Mesodermal cell (in vitro differentiated cells): ENCODE results near the gene HOXC9.

Source experiments
- H3K27ac ChIP-seq: 2 replicates; pipeline ENCODE4 v1.7.0; 2013; ENCODE audit warnings: mild to moderate bottlenecking, low read depth, low read length, moderate library complexity; ENCODE audit not compliant: severe bottlenecking
- H3K36me3 ChIP-seq: 2 replicates; pipeline ENCODE4 v1.7.1; 2013; ENCODE audit warnings: mild to moderate bottlenecking, low read length, moderate library complexity; ENCODE audit not compliant: control insufficient read depth, insufficient read depth
- H3K4me1 ChIP-seq: one replicate; pipeline ENCODE4 v1.7.1; 2013; ENCODE audit warnings: mild to moderate bottlenecking, low read length; ENCODE audit not compliant: insufficient read depth, control insufficient read depth, poor library complexity, severe bottlenecking
- H3K4me3 ChIP-seq: 2 replicates; pipeline ENCODE4 v1.7.0; 2013; ENCODE audit warnings: low read length, control low read depth, mild to moderate bottlenecking; ENCODE audit not compliant: insufficient read depth, poor library complexity, severe bottlenecking; ENCODE audit errors: extremely low read depth
- H3K9me3 ChIP-seq: 2 replicates; pipeline ENCODE4 v1.7.1; 2013; ENCODE audit warnings: mild to moderate bottlenecking, low read length, moderate library complexity; ENCODE audit not compliant: control insufficient read depth
- WGBS, 2 experiments: methylation state at CpG; one replicate each; pipeline ENCODE4 v1.1.5; 2013; ENCODE audit warnings: missing lambda C conversion rate in 2 of 2; ENCODE audit not compliant: insufficient coverage in 2 of 2; 5-methylcytosine and 5-hydroxymethylcytosine counted together

Gene HOXC9

DNA sequence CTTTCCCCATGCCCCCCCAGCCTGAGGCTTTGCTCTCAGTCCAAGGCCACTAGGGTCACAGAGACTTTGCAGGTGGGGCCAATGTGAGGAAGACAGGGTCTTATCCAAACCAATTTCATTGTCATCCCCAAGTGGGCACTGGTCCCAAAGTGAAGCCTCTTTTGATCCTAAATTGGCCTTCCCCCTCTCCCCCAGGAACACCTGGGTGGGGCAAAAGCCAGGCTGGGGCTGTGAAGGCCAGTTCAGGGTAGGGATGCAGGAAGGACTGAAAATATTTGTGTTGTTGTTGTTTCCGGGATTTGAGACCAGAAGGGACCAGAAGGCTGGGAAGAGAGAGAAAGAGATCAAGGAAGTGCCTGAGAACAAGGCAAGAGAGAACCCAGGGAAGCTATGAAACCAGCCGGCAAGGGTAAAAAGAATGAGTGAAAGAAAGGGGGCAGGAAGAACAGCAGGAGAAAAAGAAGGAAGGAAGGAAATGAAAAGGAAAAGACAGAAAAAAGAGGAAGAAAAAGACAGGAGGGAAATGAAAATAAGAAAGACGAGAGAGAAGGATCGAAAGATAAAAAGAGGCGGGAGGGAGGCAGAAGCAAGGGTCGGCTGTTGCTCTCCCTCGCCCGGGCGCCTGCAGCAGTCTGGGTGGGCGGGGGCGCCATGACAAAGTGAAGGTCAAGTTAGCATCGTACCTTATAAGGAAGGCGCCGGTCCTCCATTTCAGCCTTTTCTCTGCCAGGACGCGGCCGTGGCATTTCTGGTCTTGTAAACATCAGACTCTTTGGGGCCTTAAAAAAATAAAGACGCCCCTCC, 34.5 kb upstream of the HOXC9 start:
- Histone ChIP-seq H3K4me1 (no peaks in the 10 kb centered on the region), H3K36me3 (no peaks in the 10 kb centered on the region), H3K27ac (no peak overlapping the region), H3K4me3 (no peak overlapping the region), H3K9me3 (no peaks in the 10 kb centered on the region)
- WGBS, 2 experiments, result 3 to 4% methylated on average over 12 to 17 of the region's 18 CpGs

DNA sequence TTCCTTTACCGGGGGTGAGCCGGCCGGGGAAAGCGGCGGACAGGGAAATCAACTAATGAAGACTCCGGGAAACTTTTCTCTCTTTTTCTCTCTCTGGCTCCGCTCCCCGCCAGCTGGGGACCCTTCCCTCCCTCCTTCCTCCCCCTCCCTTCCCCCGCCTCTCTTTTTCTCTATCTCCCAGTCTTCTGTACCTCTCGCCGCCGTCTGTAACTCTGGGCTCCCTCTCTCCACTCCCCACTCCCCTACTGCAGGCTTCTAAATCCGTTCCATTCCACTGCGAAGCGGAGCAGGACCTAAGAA, 33.9 kb upstream of the HOXC9 start:
- Histone ChIP-seq H3K27ac (no peak overlapping the region), H3K4me1 (no peaks in the 10 kb centered on the region), H3K9me3 (no peaks in the 10 kb centered on the region), H3K4me3 (no peak overlapping the region), H3K36me3 (no peaks in the 10 kb centered on the region)
- WGBS, 2 experiments, result 0% methylated on average over 3 to 10 of the region's 15 CpGs

GRCh38 chr12:53966385-53967133, 33.4 kb upstream of the HOXC9 start:
- 3 to 4% methylated on average over 30 to 31 of the region's 36 CpGs for WGBS, 2 experiments
- no peak overlapping the region for H3K27ac ChIP-seq
- no peaks in the 10 kb centered on the region for H3K9me3 ChIP-seq
- no peaks in the 10 kb centered on the region for H3K4me1 ChIP-seq
- H3K36me3 ChIP-seq, result no peaks in the 10 kb centered on the region
- no peak overlapping the region for H3K4me3 ChIP-seq

- no peak overlapping the region for H3K4me3 ChIP-seq
- H3K9me3 ChIP-seq, result no peaks in the 10 kb centered on the region
- H3K4me1 ChIP-seq, result no peaks in the 10 kb centered on the region
- H3K36me3 ChIP-seq, result no peaks in the 10 kb centered on the region
- WGBS, 2 experiments, result 9 to 19% methylated on average over 4 of the region's 5 CpGs
- no peak overlapping the region for H3K27ac ChIP-seq
These were observed 32.5 kb upstream of the HOXC9 start for GRCh38 chr12:53967421-53967925.

DNA sequence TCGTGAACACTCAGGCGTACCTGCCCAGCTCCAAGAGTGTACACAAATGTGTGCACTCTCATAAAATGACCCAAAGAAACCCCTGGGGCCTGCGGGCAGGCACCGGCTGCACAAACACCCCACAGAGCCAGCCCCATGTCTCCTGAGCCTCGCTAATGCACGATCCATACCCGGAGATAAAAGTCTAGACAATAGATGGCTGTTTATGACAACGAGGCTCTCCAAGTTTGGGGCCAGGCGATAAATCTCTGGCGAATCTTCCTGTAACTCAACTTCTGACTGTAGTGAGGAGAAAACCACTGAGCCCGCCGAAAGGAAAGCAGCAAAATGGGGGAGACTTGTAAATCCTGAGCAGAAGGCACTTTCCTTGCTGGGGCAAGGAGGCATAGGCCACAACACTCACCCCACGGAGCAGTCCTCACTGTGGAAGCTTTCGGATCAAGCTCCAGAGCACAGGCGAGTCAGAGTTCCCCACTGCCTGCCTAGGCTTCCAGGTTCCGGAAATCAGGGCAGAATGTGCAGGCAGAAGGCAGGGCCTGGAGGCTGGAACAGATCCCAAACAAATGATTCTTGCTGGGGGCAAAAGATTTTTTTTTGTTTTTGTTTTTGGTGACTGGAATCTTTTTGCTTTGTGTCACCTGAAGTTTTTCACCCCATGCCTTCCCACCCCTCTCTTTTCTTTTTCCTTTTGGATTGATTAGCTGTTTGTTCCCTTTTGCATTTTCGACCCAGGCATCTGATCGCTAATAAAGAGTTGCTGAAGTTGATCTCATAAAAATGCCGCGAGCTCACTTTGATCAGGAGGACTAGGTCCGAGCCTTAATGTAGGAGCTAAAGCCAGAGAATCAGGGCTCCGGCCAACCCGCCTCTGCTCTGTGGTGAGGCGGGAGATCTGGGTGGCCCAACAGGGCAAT, 31.5 kb upstream of the HOXC9 start:
- Histone ChIP-seq H3K4me1 (no peaks in the 10 kb centered on the region), H3K27ac (no peak overlapping the region)
- WGBS, 2 experiments, result 20 to 23% methylated on average over 19 to 21 of the region's 24 CpGs

DNA sequence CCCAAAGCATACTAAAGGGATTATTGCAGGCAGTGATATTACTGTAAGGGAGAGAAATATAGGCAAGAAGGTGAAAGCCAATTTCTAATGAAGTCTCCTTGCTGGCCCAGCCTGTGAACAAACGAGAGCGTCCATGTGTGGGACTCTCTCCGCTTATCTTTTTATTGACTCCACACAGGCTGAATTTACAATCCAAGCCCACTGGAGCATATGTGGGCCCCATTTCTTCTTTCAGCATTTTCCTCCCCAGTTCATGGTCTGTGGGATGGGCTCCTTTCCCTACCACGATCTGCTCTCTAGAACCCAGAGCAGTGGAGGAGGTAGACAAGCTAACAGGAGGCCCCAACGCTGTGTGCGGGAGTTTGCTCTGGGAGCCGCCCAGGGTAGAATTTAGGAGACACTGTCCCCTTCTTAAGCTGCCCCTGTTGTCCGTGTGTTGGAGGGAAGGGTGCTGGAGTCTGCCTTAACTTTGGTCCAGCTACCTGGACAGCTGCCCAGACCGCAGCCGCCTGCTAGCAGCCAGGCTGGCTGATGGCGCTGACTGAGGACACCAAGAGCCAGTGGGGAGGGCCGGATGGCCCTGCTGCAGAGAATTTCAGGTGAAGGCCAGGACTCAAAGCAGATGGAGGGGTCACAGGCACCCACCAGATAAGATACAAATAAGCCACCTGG, 30.2 kb upstream of the HOXC9 start:
- Histone ChIP-seq H3K4me3 (no peak overlapping the region), H3K27ac (no peak overlapping the region), H3K9me3 (no peaks in the 10 kb centered on the region), H3K4me1 (no peaks in the 10 kb centered on the region), H3K36me3 (no peaks in the 10 kb centered on the region)
- 41 to 42% methylated on average over 10 of the region's 12 CpGs for WGBS, 2 experiments

More for the DNA sequence above, 31.5 kb upstream of the HOXC9 start:
- Histone ChIP-seq H3K4me3 (no peak overlapping the region), H3K36me3 (no peaks in the 10 kb centered on the region), H3K9me3 (no peaks in the 10 kb centered on the region)

- Histone ChIP-seq H3K36me3 (no peaks in the 10 kb centered on the region), H3K4me1 (peaks cover 3% of the 10 kb centered on the region), H3K9me3 (no peaks in the 10 kb centered on the region), H3K27ac (no peak overlapping the region), H3K4me3 (no peak overlapping the region)
- 9 to 10% methylated on average over 2 to 3 of the region's 4 CpGs for WGBS, 2 experiments
These were observed 29.5 kb upstream of the HOXC9 start for GRCh38 chr12:53970451-53970850.

- Histone ChIP-seq H3K36me3 (no peaks in the 10 kb centered on the region), H3K9me3 (no peaks in the 10 kb centered on the region), H3K4me1 (peaks cover 3% of the 10 kb centered on the region), H3K27ac (no peak overlapping the region), H3K4me3 (no peak overlapping the region)
- 60 to 75% methylated on average over 1 to 2 of the region's 3 CpGs for WGBS, 2 experiments
These were observed 28.8 kb upstream of the HOXC9 start for GRCh38 chr12:53971129-53971528.

GRCh38 chr12:53971686-53972085, 28.3 kb upstream of the HOXC9 start:
- no peaks in the 10 kb centered on the region for H3K36me3 ChIP-seq
- no peak overlapping the region for H3K4me3 ChIP-seq
- H3K27ac ChIP-seq, result no peak overlapping the region
- peaks cover 3% of the 10 kb centered on the region for H3K4me1 ChIP-seq
- H3K9me3 ChIP-seq, result no peaks in the 10 kb centered on the region
- 40 to 50% methylated on average over 1 to 2 of the region's 2 CpGs for WGBS, 2 experiments

GRCh38 chr12:53972152-53972702, 27.7 kb upstream of the HOXC9 start:
- Histone ChIP-seq H3K27ac (no peak overlapping the region), H3K4me1 (peaks cover 3% of the 10 kb centered on the region), H3K9me3 (no peaks in the 10 kb centered on the region), H3K4me3 (no peak overlapping the region), H3K36me3 (no peaks in the 10 kb centered on the region)
- whole genome bisulfite sequencing, 2 experiments, result 46% methylated on average over 6 to 8 of the region's 9 CpGs
